SU-DHL-6 (cell line): ENCODE data around the gene C3.

Experiments used
- EZH2phosphoT487 ChIP-seq: fragments of 200-600 bp; sonication (generic), shearing (Covaris generic); conservative IDR thresholded peaks from 2 replicates; pipeline ENCODE4 v1.6.1; 2018; ENCODE audit warnings: mild to moderate bottlenecking, antibody characterized with exemption, low read length, moderate library complexity, mixed read lengths
- TF ChIP-seq, protein P1 (sequence below): fragments of 200-600 bp; sonication (generic); IDR thresholded peaks from one replicate; pipeline ENCODE4 v1.5.1; 2017; ENCODE audit warnings: antibody characterized with exemption, mild to moderate bottlenecking, low read length, moderate library complexity; ENCODE audit not compliant: insufficient read depth, poor library complexity, severe bottlenecking

DNA sequence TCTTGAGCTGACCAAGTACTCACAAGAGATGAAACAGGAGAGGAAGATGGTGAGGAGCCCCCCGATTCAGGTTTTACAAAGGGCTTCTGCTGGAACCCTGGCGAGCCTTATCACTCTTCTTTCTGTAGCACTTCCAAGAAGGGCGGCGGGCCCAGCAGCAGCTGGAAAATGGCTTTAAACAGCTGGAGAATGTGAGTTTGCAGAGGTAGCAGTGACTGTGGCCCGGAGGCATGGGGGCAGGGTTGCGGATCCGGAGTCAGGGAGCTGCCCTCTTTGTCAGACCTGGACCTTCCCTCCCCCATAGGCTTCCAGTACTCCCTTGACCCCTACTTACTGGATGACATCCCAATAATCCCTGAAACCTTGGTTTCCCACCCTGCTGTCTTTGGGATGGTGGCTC lies 22.6 kb upstream of the C3 start:
- TF ChIP-seq, protein P1, sequence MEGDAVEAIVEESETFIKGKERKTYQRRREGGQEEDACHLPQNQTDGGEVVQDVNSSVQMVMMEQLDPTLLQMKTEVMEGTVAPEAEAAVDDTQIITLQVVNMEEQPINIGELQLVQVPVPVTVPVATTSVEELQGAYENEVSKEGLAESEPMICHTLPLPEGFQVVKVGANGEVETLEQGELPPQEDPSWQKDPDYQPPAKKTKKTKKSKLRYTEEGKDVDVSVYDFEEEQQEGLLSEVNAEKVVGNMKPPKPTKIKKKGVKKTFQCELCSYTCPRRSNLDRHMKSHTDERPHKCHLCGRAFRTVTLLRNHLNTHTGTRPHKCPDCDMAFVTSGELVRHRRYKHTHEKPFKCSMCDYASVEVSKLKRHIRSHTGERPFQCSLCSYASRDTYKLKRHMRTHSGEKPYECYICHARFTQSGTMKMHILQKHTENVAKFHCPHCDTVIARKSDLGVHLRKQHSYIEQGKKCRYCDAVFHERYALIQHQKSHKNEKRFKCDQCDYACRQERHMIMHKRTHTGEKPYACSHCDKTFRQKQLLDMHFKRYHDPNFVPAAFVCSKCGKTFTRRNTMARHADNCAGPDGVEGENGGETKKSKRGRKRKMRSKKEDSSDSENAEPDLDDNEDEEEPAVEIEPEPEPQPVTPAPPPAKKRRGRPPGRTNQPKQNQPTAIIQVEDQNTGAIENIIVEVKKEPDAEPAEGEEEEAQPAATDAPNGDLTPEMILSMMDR, result no peak
- TF ChIP-seq EZH2phosphoT487, result no peak
